ENCODE results near the gene LTBP3. TPM values are rescaled to one million over a fixed set of nuclear protein-coding genes. Genes with fewer than 3 reads are reported as not detected.
A peak's percentile ranks its signal among the peaks of the same experiment; 100 is the strongest.

LTBP3 gene
- total RNA-seq, 1 experiment from 2014 or later: 10.6 TPM

GRCh38 chr11:65586247-65586630 is 28.1 kb upstream of the LTBP3 start:
- no peak overlapping the region for H4K91ac ChIP-seq (ENCODE audit: insufficient read length, low read depth, low read length)
- no peak overlapping the region for H4K5ac ChIP-seq (ENCODE audit: insufficient read length, low read depth, low read length)
- no peak overlapping the region for H3K23ac ChIP-seq (ENCODE audit: insufficient read length, low read depth, low read length)
- no CpG with 5 or more reads among the region's 4 CpGs for WGBS (ENCODE audit: extremely low coverage, insufficient read length, low lambda C conversion rate)
- TF ChIP-seq, protein P1, sequence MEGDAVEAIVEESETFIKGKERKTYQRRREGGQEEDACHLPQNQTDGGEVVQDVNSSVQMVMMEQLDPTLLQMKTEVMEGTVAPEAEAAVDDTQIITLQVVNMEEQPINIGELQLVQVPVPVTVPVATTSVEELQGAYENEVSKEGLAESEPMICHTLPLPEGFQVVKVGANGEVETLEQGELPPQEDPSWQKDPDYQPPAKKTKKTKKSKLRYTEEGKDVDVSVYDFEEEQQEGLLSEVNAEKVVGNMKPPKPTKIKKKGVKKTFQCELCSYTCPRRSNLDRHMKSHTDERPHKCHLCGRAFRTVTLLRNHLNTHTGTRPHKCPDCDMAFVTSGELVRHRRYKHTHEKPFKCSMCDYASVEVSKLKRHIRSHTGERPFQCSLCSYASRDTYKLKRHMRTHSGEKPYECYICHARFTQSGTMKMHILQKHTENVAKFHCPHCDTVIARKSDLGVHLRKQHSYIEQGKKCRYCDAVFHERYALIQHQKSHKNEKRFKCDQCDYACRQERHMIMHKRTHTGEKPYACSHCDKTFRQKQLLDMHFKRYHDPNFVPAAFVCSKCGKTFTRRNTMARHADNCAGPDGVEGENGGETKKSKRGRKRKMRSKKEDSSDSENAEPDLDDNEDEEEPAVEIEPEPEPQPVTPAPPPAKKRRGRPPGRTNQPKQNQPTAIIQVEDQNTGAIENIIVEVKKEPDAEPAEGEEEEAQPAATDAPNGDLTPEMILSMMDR (conservative IDR thresholded peaks at IDR 0.05): no peak
- H2BK15ac ChIP-seq (ENCODE audit: low read depth, low read length): no peak overlapping the region
- peaks cover under 1 to 30% of the 10 kb centered on the region in 2 experiments; a peak in 3 of 4 replicates for H3K4me1 Mint-ChIP-seq
- H3K79me2 ChIP-seq (ENCODE audit: insufficient read depth, low read length): no peaks in the 10 kb centered on the region
- H2BK12ac ChIP-seq (ENCODE audit: insufficient read length, low read depth, low read length): no peak overlapping the region
- H3K79me1 ChIP-seq (ENCODE audit: insufficient read depth, low read depth, low read length, poor library complexity, severe bottlenecking): no peaks in the 10 kb centered on the region
- no peak overlapping the region for H3K4me2 ChIP-seq (ENCODE audit: insufficient read depth, insufficient read length, low read length)
- H3T11ph ChIP-seq (ENCODE audit: low read length): no peak overlapping the region
- no peak overlapping the region for H3K18ac ChIP-seq (ENCODE audit: insufficient read length, low read depth, low read length)
- H3K4me3 Mint-ChIP-seq: peak overlapping the region in 1 of 2 experiments; percentile 34; a peak in 3 of 5 replicates
- H3K4ac ChIP-seq (ENCODE audit: low read depth, low read length): no peak overlapping the region
- H3K14ac ChIP-seq (ENCODE audit: insufficient read depth, low read length): no peak overlapping the region
- H2BK5ac ChIP-seq (ENCODE audit: insufficient read length, low read length): no peak overlapping the region
- H3K56ac ChIP-seq (ENCODE audit: insufficient read length, low read depth, low read length): no peak overlapping the region
- no peak overlapping the region for H2AFZ ChIP-seq (ENCODE audit: low read length)
- no peaks in the 10 kb centered on the region for H3K23me2 ChIP-seq (ENCODE audit: insufficient read length, low read depth, low read length, poor library complexity, severe bottlenecking)
- no peaks in the 10 kb centered on the region for H4K20me1 ChIP-seq (ENCODE audit: control insufficient read depth, insufficient read depth, insufficient read length)
- H3K9me3 Mint-ChIP-seq: no peaks in the 10 kb centered on the region
- no peak overlapping the region for H4K8ac ChIP-seq (replicated peaks; ENCODE audit: insufficient read length, low read depth, low read length)
- no peak overlapping the region for H2AK5ac ChIP-seq (ENCODE audit: insufficient read length, low read length)
- no peaks in the 10 kb centered on the region for H3K9me3 ChIP-seq (ENCODE audit: control insufficient read depth, low read depth, low read length)
- peaks cover 19% of the 10 kb centered on the region for H3K27me3 Mint-ChIP-seq (ENCODE audit: low read depth)
- H3K4me1 ChIP-seq (ENCODE audit: insufficient read depth, low read length): no peaks in the 10 kb centered on the region
- peak overlapping the region in 1 of 3 experiments; percentile 57; a peak in 1 of 7 replicates for H3K27ac Mint-ChIP-seq
- no peak for DNase-seq
- H3K36me3 Mint-ChIP-seq (ENCODE audit: insufficient read depth in 1 of 3, low read depth in 3 of 3): peaks cover 0 to 4% (median 3%) of the 10 kb centered on the region in 3 experiments; a peak in 3 of 7 replicates
- no peak overlapping the region for H2BK20ac ChIP-seq (ENCODE audit: low read depth, low read length, poor library complexity, severe bottlenecking)
- H3K9ac ChIP-seq (ENCODE audit: extremely low read depth, insufficient read length, low read length): no peak overlapping the region
- H3K27ac ChIP-seq (ENCODE audit: insufficient read length, low read depth, low read length): no peak overlapping the region
- no peak overlapping the region for H2BK120ac ChIP-seq (ENCODE audit: low read depth, low read length, poor library complexity, severe bottlenecking)
- H3K27me3 ChIP-seq (ENCODE audit: insufficient read depth, low read length): no peaks in the 10 kb centered on the region; the same call in 1 of the 2 replicates

All from H9 (cell line).